Vagina (tissue), 2 donors: ENCODE results near the gene CYP20A1.

Source experiments
- POLR2A ChIP-seq, 2 donors: fragments of 450-650 bp; IDR thresholded peaks; one replicate each; pipeline ENCODE4 v1.6.1; 2017; ENCODE audit warnings: antibody characterized with exemption in 2 of 2, mild to moderate bottlenecking in 2 of 2, moderate library complexity in 2 of 2
- POLR2AphosphoS5 ChIP-seq, 2 donors: sonication (generic); formaldehyde crosslinking; IDR thresholded peaks; one replicate each; pipeline ENCODE4 v1.9.0; 2017; ENCODE audit warnings: antibody characterized with exemption in 2 of 2, mild to moderate bottlenecking in 2 of 2, low read depth in 1 of 2; ENCODE audit not compliant: insufficient read depth in 1 of 2
- TF ChIP-seq, protein P1 (sequence below), 3 experiments: fragments of 450-650 bp in 2 of 3; fragments of 200-600 bp in 1 of 3; sonication (generic) in 1 of 3; IDR thresholded peaks; one replicate each; pipeline ENCODE4 v1.5.1; 2017 to 2019; ENCODE audit warnings: antibody characterized with exemption in 3 of 3, mild to moderate bottlenecking in 2 of 3, moderate library complexity in 2 of 3

DNA sequence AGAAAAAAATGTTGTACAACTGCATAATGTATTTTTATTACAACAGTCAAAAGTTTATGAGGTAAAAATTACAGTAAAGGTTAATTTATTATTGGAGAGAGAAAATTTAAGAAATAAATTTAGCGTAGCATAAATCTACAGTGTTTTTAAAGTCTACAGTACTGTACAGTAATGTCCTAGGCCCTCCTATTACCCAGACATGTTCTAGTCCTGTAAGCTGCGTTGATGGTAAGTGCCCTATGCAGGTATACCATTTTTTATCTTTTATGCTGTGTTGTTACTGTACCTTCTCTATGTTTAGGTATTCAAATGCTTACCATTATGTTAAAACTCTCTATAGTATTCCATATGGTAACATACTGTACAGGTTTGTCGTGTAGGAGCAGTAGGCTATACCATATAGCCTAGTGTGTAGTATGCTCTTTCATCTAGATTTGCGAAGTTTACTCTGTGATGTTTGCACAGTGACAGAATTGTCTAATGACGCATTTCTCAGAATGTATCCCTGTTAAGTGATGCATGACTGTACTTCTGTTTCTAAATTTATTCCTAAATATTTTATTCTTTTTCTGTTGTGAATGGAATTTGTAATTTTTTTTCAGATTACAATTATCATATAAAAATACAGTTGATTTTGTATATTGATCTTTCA is 113.9 kb downstream of the CYP20A1 start:
- TF ChIP-seq, protein P1, sequence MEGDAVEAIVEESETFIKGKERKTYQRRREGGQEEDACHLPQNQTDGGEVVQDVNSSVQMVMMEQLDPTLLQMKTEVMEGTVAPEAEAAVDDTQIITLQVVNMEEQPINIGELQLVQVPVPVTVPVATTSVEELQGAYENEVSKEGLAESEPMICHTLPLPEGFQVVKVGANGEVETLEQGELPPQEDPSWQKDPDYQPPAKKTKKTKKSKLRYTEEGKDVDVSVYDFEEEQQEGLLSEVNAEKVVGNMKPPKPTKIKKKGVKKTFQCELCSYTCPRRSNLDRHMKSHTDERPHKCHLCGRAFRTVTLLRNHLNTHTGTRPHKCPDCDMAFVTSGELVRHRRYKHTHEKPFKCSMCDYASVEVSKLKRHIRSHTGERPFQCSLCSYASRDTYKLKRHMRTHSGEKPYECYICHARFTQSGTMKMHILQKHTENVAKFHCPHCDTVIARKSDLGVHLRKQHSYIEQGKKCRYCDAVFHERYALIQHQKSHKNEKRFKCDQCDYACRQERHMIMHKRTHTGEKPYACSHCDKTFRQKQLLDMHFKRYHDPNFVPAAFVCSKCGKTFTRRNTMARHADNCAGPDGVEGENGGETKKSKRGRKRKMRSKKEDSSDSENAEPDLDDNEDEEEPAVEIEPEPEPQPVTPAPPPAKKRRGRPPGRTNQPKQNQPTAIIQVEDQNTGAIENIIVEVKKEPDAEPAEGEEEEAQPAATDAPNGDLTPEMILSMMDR (IDR thresholded peaks at IDR 0.05) = no peak
- TF ChIP-seq POLR2A (IDR thresholded peaks at IDR 0.05) (no peak), POLR2AphosphoS5 (IDR thresholded peaks at IDR 0.05; ENCODE audit: insufficient read depth in 1 of 2, low read depth in 1 of 2) (no peak)
